Measurements from ENCODE around the gene MYO1D.

Gene MYO1D

DNA sequence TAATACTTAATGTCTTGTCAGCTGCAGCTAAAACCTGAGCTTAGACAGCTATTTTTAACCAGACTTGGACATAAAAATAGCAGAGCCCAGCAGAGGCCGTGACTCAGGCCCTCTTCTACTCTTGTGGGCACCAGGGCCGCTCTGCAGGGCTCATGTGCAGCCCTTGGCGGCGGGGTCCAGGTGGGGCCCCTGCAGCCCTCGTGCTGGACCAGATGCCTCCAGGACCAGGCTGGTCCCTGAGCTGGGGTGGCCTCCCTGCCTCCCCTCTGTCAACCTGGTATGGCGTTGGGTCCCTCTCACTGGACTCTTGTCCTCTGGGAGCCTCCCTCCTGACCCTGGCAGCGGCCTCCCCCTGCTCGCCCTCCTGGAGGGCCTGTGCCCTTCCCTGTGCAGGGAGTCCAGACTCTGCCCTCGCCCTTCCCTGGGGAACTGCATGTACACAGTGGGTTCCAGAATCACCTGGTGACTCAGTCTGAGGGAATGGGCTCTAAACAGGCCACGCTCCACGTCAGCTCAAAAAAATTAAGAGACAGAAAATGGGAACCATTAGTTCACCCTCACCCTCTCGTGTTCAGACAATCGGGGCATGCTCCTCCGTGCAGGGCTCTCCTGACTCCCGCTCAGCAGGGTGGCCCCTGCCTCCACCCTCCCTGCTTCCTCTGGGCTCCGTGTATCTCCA, 380.4 kb downstream of the MYO1D start:
- no peak for DNase-seq

DNA sequence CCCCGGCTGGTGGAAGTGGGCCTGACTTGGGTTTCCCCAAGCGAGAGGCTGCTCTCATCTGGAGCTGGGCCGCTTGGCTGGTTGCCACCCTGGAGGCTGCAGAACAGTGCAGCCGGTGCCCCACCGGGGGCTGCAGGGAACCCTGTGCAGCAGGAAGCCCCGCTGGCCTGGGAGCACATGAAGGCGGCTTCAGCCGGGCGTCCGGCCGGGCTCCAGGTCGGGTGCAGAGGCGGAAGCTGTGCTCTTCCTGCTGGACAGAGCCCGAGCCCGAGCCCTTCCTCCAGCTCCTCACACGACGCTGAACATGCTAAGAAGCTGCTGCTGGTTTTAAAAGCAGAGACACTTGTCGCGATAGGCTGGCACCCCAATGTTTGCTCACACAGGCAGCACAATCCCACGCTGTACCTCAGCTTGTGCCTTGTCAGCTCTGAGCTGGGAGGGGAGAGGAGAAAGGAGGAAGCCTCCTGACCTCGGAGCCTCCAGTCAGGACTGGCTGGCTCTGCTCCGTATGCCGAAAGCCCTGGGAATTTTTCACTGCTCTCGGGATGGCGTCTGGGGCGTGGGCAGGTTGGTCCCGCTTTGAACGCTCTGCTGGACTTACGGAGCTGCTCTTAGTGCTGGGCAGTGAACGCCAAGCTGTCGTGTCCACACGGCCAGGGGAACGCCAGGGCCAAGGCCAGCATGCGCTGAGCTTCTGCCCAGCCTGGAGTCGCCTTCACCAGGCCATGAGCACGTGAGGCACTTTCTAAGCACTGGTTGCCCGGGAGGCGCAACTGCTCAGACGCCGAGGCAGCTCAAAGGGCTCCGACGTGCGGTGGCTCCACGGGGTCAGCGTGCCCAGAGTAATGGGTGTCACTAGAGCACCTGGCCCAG, 381.3 kb downstream of the MYO1D start:
- DNase-seq = no peak

DNA sequence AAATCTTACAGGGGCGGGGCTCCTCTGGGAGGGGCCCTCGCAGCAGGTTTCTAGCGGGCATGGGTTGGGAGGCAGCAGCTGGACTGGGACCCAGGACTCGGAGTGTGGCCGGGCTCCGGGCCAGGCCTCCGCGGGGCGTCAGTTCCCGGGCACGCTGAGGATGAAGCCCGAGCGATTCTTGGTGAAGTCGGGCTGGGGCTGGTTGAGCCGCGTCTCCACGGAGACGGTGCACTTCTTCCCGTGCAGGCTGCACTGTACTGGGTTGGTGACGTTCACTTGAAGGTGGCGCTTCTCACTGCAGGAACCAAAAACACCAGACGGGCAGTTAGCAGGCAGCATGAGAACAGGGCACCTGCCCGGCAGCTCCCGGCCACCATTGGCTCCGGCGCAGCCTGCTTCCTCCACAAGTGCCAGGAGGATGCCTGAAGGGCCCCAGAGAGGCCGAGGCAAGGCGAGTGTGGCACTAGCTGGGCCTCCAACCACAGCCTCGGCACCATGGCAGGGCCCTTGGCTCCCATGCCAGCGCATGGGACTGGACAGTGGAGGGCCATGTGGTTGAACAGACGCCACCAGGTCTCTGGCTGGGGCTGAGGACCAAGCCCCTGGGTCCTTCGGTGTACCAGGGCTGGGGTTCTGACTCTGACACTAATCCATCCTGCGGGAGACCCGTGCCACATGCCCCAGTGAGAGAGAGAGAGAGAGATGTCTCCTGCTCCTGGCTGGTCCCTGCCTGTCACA, 382.1 kb downstream of the MYO1D start:
- DNase-seq = peak; percentile 29

DNA sequence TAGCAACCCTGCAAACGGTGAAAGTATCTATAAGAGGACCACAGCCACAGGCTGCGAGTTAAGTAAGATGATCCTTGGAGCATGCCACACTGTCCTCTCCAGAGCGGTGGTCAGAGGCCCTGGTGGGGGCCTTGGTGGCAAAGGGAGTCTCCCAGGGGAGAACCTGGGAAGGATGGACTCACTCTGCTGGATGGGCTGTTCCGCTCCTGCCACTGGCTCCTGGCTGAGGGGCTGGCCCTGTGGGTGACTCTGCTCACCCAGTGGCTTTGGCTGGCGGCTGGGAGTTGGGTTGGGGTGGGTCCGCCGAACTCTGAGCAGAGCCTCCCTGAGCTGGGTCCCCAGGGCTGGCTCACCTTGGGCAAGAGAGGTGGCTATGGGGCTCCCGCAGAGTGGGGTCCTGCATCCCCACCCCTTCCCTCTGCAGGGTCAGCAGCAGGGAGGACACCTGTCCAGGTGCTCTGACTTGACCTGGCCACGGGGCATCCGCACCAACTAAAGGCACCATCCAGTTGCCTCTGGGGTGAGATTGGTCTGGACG, 382.9 kb downstream of the MYO1D start:
- DNase-seq = no peak

DNA sequence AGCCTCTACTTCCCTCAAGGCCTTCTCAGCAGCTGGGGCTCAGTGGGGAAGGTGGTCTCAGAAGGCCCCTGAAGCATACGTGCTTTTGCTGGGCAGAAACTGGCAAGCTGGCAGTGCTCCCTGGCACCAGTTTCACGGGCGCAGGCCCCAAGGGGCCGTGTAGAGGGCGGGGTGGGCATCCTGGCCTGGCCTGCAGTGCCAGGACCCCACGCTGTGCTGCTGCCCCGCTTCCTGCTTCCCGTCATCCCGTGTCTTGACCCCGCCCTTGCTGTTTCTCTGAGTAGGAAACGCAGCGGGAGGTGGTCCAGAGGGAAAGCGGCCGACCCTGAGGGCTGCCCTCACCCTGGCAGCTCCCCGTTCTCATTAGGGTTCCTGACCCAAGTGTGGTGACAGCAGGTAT, 383.4 kb downstream of the MYO1D start:
- no peak for DNase-seq

DNA sequence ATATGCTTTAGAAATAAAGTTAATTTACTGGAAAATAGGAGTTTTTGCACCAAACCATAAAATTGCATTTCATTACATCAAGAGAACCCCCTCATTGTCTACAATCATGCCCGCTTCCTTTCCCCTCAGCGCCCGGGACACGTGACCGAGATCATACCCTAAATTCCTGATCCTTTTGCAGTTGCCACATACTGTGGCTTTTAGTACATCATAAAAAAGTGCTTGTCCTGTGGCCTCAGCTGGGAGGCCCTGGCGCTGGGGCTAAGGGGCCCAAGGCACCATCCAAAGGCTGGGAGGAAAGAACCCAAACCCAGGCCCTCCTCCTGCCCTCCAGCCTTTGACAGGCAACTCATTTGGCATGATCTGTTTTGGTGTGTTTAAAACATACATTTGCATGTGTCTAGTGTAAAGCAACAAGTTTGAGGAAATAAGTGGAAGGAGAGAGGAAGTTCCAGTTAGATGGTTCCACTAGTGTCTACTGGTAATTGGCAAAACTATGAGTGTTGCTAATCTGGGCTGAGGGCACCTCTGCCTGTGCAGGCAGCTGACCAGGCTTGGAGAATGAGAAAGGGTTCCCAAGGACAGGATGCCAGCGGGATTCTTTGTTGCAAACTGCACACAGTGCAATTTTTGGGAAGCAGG, 384.2 kb downstream of the MYO1D start:
- DNase-seq = no peak

DNA sequence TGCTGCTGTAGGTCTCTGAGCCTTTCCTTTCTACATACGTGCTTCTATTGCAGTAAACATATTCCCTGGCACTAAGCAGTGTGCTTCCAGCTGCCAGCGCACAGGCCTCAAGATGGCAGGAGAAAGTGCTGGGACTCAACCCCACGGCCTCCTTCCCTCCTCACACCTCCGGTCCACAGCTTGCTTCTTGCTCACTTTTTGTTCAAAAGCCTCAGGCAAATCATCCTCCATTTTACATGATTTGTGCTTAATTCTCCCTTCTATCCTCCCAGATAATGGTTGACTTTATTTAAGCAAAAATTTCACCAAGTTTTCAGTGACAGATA, 384.7 kb downstream of the MYO1D start:
- no peak for DNase-seq

DNA sequence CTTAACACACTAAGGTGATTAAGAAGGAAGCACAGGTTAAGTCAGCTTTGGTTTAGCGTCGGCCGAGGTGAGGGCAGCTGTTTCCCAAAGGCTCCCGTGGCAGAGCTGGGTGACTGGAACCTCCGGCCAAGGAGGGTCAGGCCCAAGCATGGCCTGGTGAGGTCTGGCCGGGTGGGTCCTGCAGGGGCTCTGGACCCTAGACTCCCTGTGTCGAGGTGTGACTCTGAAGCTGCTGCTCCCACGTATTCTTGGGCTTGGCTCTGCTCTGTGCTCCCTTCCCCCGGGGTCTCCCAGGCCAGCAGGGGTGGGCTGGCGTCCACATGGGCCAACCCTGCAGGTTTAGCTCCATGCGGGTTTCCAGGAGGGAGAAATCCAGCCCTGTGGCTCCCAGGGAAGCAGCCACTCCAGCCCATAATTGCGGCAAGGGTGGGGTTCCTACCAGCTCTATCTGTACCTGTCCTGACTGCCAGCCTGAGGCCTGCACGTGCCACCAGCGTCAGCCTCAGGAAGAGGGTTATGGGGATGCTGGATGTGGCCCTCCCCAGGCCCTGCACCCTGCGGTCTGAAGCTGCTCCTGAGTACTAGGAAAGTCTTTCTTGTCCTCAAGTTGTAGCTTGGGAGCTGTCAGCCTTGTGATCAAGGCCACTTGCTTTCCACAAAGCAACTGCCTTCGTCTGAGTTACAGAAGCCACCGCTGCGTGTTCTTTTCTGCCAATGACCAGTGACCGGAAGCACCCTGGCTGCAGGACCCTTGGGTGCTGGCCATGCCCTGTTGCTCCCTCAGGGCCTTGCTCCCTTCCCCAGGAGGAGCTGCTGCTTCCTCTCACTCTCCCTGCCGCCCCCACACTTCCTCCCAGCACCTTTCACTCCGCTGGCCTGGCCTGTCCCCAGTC, 385.3 kb downstream of the MYO1D start:
- no peak for DNase-seq

DNA sequence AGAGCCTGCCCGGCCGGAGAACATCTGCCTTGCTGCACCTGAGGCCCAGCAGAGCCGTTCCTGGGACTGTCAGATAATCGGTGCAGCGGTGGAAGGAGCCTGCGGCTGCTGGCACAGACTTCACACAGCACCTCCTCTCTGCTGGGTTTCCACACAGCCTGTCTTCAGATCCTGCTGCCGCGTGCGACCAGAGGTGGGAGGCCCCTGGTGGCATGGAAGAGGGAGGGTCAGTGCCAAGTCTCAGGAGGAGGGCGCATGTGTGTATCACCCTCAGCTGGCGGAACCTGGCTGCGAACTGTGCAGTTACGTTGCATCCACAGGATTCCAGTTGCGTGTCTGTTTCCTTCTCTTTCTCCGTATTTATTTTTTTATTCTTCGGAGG, 386.8 kb downstream of the MYO1D start:
- peak; percentile 12 for DNase-seq

DNA sequence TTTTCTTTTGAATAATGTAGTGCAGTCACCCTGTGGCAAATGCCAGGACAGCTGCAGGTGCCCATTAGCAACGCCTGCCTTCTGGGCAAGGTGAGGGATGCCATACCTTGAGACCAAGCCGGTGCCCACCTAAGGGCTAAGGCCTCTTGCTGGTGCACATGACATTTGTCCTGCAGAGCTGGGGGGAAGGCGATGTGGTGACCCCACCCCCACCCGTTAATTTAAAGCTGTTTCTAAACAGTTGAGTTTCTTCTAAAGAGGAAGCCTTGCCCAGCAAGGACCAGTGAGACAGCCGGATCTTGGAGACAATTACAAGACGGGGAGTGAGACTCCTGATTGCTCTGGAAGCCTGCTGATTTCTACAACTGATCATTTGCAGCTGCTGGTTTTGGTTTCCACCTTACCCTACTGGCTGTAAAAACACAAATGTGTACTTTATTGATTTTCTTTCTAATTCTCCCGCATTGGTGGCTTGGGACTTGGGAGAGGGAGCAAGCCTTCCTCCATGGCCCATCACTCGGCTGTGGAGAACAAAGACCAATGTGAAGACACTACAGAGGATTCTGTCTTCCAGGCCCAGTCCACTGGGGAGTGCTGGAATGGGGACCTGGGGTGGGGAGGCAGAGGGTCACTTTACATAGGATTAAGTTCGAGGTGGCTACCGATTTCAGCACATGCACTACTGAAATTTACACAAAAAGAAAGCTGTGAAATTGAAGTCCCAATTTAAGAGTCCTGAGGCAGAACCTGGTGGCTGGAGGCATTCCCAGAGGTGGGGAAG, 387.4 kb downstream of the MYO1D start:
- no peak for DNase-seq

DNA sequence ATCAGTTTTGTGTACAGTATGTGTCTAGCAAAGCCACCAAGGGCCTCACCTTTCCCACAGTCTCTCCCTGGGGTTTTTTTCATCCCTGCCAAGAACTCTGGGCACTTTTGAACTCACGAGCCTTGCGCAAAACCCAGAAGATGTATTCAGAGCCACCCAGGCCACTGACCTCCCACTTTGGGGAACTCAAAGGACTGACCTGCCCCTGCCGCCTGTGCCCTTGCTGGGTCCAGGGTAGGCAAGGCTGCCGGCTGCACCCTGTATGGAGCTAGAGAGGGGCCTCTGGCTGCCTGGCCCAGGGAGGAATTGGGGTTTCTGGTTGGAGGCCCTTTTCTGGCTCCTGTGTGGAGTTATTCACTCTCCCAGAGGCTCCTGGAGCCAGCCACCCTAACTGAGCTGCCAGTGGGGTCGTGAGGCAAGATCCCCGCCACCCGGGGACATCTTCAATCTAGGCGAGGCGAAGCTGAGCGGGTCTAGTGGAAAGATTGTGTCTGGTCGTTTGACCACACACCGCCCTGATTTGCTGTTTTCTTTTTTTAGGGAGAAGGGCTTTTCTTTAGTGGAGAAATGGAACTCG, 388.2 kb downstream of the MYO1D start:
- DNase-seq = no peak

DNA sequence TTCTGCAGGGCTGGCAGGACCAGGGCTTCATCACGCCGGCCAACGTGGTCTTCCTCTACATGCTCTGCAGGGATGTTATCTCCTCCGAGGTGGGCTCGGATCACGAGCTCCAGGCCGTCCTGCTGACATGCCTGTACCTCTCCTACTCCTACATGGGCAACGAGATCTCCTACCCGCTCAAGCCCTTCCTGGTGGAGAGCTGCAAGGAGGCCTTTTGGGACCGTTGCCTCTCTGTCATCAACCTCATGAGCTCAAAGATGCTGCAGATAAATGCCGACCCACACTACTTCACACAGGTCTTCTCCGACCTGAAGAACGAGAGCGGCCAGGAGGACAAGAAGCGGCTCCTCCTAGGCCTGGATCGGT, 388.8 kb downstream of the MYO1D start:
- DNase-seq = no peak

DNA sequence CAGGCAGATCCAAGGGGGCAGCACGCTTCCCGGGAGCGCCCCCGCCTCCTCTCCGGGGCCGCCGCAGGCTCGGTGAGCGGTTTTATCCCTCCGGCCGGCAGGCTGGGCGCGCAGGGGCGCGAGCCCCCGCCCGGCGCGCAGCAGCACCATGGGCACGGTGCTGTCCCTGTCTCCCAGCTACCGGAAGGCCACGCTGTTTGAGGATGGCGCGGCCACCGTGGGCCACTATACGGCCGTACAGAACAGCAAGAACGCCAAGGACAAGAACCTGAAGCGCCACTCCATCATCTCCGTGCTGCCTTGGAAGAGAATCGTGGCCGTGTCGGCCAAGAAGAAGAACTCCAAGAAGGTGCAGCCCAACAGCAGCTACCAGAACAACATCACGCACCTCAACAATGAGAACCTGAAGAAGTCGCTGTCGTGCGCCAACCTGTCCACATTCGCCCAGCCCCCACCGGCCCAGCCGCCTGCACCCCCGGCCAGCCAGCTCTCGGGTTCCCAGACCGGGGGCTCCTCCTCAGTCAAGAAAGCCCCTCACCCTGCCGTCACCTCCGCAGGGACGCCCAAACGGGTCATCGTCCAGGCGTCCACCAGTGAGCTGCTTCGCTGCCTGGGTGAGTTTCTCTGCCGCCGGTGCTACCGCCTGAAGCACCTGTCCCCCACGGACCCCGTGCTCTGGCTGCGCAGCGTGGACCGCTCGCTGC, 389.3 kb downstream of the MYO1D start:
- no peak for DNase-seq

DNA sequence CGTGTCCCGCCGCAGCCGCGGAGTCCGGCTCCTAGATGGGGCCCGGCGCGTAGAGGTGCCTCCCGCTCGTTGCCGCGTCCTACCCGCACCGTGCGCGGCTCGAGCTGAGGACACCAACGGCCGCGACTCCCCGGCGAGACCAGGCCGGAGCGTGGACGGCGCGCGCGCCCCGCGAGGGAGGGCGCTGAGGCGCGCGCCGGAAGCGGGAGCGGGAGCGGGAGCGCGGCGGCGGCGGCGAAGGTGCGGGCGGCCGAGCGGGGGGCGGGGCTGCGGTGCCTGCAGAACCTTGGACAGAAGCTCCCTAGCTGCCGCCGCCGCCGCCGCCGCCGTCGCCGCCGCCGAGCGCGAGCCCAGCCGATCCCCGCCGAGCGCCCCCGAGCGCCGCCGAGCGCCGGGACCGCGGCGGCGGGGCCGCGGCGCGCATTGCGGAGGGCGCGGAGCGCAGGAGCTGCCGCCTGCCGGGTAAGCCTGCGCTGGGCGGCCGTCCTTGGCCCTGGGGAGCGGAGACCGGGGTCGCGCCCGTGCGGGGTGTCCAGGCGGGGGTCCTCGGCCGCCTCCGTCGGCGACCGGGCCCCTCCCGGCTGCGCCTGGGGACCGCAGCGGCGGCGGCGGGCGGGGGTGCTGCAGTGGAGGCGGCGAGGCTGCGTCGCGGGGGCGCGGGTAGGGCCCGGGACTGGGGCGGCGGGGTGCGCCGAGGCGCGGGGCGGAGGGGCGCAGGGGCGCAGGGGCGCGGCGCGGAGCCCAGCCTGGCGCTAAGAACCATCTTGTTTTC, 390.0 kb downstream of the MYO1D start, which contains the start of gene CDK5R1:
CDK5R1 (plus strand) TSS at position 293 of the 772 bp plus-strand sequence. CDS start 628 bp downstream, outside the sequence.
- peak; percentile 59 for DNase-seq

DNA sequence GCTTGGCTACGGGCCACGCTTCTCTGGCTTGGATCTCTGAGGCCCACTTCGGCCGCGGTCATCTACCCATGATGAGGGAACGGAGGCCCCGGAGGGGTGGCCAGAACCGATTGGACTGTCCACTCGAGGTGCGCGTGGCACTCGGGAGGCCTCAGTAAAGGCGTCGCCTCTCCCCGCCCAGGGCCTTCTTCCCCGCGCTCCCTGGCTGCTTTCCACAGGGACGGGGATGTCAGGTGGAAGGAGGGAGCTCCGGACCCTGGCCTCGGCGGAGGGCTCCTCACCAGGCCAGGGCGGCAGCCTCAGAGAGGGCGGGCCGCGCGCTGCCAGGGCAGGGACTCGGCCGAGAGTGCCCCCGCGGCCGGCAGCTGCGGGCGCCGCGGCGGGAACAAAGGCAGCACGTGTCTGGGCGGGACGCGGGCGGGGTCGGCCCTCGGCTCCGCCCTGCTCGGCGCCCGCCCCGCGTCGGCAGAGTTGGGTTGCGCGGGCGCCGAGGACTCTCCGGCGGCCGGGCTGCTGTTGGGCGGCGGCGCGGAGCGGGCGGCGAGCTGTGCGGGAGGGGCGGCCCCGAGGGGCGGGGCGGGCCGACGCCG, 390.7 kb downstream of the MYO1D start:
- peak; percentile 69 for DNase-seq

DNA sequence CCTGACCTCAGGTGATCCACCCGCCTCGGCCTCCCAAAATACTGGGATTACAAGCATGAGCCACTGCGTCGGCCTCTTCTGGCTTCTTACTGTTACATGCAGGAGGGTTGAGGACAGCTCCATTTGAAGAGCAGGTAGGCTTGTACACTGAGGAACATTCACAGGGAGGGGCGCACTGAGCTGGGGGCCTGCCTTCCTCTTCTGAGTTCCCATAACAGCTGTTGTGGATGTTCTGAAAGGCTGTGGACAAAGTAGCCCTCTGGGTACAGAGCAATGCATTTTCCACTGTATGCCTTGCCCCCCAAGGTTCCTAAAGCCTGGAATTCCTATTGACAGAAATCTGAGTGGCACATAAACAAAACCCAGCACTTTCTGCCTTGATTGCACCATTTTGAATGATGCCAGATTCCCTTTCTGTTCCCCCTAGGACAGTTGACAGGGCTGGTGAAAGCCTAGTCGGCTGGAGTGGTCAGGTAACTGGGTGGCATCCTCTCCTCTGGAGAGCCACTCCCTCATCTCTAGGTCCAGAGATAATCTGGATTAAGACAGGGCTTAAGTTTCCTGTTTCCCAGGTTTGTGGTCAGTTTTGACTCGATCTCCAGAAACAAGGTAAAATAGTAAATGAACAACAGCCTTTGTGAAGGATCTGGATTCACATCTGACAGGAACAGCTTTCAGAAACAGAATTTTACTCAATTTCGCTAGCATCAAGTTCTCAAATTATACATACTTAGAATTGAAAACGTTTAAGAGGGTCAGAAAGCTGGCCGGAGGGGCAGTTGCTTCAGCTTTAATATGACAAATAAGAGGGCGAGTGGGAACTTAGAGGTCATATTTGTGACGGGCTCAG, 391.4 kb downstream of the MYO1D start:
- DNase-seq = no peak

DNA sequence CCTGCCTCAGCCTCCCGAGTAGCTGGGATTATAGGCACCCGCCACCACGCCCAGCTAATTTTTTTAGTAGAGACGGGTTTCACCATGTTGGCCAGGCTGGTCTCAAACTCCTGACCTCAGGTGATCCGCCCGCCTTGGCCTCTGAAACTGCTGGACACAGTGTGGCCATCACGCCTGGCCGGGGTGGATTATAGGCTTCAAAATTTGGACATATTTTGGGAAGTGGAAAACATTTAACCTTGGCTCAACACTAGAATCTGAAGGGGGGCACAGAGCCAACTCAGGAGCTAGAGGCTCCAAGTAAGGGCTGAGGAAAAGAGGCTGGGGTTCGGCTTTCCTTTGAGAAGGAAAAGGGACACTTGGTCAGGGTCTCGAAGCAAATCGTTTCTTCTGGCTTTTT, 392.3 kb downstream of the MYO1D start:
- no peak for DNase-seq

DNA sequence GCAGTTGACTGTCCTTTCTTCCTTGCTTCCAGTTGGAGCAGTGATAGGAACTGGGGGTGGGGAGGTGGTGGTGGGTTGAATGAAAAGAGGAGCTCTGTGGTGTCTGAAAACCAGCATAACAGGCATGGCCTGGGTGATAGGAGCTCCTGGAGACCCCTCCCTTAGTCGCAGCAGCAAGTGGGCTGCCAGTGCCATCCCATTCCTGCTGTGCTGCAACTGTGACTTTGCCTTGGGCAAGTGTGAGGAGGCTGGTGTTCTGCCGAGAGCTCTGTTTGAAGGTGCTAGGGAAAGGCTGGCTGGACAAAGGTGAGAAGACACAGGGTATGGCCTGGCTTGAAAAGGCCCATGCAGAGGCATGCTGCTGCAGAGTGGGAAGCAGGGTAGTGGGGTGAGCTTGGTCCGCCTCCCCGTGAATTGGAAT, 392.9 kb downstream of the MYO1D start:
- DNase-seq = no peak
